ENCODE data around the gene TMPRSS11E. TPM values are rescaled to one million over a fixed set of nuclear protein-coding genes. Genes with fewer than 3 reads are reported as not detected.

The TMPRSS11E gene
- total RNA-seq, 1 experiment from 2014 or later = 2.3 TPM

- Histone ChIP-seq H3K18ac (ENCODE audit: insufficient read length, low read depth, low read length) (no peak overlapping the region), H3K4me2 (ENCODE audit: insufficient read depth, insufficient read length, low read length) (no peak overlapping the region), H4K20me1 (ENCODE audit: control insufficient read depth, insufficient read depth, insufficient read length) (no peaks in the 10 kb centered on the region), H3K79me2 (ENCODE audit: insufficient read depth, low read length) (no peaks in the 10 kb centered on the region), H3K56ac (ENCODE audit: insufficient read length, low read depth, low read length) (no peak overlapping the region), H3T11ph (ENCODE audit: low read length) (no peak overlapping the region), H3K9ac (ENCODE audit: extremely low read depth, insufficient read length, low read length) (no peak overlapping the region), H3K4me1 (ENCODE audit: insufficient read depth, low read length) (peaks cover 3% of the 10 kb centered on the region; the same call in 1 of the 2 replicates), H4K5ac (ENCODE audit: insufficient read length, low read depth, low read length) (no peak overlapping the region), H3K27ac (ENCODE audit: insufficient read length, low read depth, low read length) (no peak overlapping the region), H3K23ac (ENCODE audit: insufficient read length, low read depth, low read length) (no peak overlapping the region), H3K4ac (ENCODE audit: low read depth, low read length) (no peak overlapping the region), H3K23me2 (ENCODE audit: insufficient read length, low read depth, low read length, poor library complexity, severe bottlenecking) (no peaks in the 10 kb centered on the region), H3K14ac (ENCODE audit: insufficient read depth, low read length) (no peak overlapping the region), H3K9me3 (ENCODE audit: control insufficient read depth, low read depth, low read length) (no peaks in the 10 kb centered on the region), H2BK20ac (ENCODE audit: low read depth, low read length, poor library complexity, severe bottlenecking) (no peak overlapping the region), H3K79me1 (ENCODE audit: insufficient read depth, low read depth, low read length, poor library complexity, severe bottlenecking) (no peaks in the 10 kb centered on the region), H2AFZ (ENCODE audit: low read length) (no peak overlapping the region), H2BK120ac (ENCODE audit: low read depth, low read length, poor library complexity, severe bottlenecking) (no peak overlapping the region), H2AK5ac (ENCODE audit: insufficient read length, low read length) (no peak overlapping the region), H2BK5ac (ENCODE audit: insufficient read length, low read length) (no peak overlapping the region), H3K27me3 (ENCODE audit: insufficient read depth, low read length) (no peaks in the 10 kb centered on the region), H2BK15ac (ENCODE audit: low read depth, low read length) (no peak overlapping the region), H4K91ac (ENCODE audit: insufficient read length, low read depth, low read length) (no peak overlapping the region), H2BK12ac (ENCODE audit: insufficient read length, low read depth, low read length) (no peak overlapping the region), H4K8ac (replicated peaks; ENCODE audit: insufficient read length, low read depth, low read length) (no peak overlapping the region)
- Mint-ChIP-seq H3K4me3 (no peak overlapping the region), H3K9me3 (no peaks in the 10 kb centered on the region; a peak in 1 of 5 replicates), H3K36me3 (ENCODE audit: insufficient read depth in 1 of 3, low read depth in 3 of 3) (peaks cover 2 to 7% (median 6%) of the 10 kb centered on the region in 3 experiments; a peak in 4 of 7 replicates), H3K27ac (no peak overlapping the region), H3K27me3 (ENCODE audit: low read depth) (no peaks in the 10 kb centered on the region; the same call in 1 of the 2 replicates), H3K4me1 (peaks cover 38 to 45% of the 10 kb centered on the region in 2 experiments)
- TF ChIP-seq CTCF (conservative IDR thresholded peaks at IDR 0.05) = no peak
- DNase-seq = no peak
These were observed 2.2 kb upstream of the TMPRSS11E start for GRCh38 chr4:68445111-68445510.

Data from H9 (cell line).